Right lobe of liver (tissue), 4 donors: Measurements from ENCODE around the gene SPACA7.

ENCODE experiments used
- POLR2A ChIP-seq: fragments of 450-650 bp; IDR thresholded peaks from one replicate; pipeline ENCODE4 v1.6.1; 2017; ENCODE audit warnings: antibody characterized with exemption, mild to moderate bottlenecking
- TF ChIP-seq, protein P1 (sequence below), 4 donors: fragments of 200-600 bp in 3 of 4; fragments of 450-650 bp in 1 of 4; IDR thresholded peaks; one replicate each; pipeline versions ENCODE4 v1.5.1 to v1.8.0; 2016 to 2022; ENCODE audit warnings: antibody characterized with exemption in 4 of 4, mild to moderate bottlenecking in 2 of 4
- donor health status: DM: no; HTN: no; CAD: no.
- donor health status: DM: no; HTN: no; CAD: no.
- donor health status: DM: no; HTN: yes; CAD: no.

GRCh38 chr13:112330479-112331381, 45.4 kb upstream of the SPACA7 start:
- TF ChIP-seq, protein P1, sequence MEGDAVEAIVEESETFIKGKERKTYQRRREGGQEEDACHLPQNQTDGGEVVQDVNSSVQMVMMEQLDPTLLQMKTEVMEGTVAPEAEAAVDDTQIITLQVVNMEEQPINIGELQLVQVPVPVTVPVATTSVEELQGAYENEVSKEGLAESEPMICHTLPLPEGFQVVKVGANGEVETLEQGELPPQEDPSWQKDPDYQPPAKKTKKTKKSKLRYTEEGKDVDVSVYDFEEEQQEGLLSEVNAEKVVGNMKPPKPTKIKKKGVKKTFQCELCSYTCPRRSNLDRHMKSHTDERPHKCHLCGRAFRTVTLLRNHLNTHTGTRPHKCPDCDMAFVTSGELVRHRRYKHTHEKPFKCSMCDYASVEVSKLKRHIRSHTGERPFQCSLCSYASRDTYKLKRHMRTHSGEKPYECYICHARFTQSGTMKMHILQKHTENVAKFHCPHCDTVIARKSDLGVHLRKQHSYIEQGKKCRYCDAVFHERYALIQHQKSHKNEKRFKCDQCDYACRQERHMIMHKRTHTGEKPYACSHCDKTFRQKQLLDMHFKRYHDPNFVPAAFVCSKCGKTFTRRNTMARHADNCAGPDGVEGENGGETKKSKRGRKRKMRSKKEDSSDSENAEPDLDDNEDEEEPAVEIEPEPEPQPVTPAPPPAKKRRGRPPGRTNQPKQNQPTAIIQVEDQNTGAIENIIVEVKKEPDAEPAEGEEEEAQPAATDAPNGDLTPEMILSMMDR (IDR thresholded peaks at IDR 0.05) = no peak
- TF ChIP-seq POLR2A = no peak
